Urothelium cell line (cell line): ENCODE results near the gene CHAF1B.
"Not testable (repeated sequence)": the region's sequence is repeated elsewhere in the genome, so short reads cannot be mapped to it uniquely, and the experiment has no call there.

Source experiments
- DNase-seq: peaks from one replicate; pipeline ENCODE4 v3.0.0; 2011; ENCODE audit warnings: low spot score, mixed read lengths
- FAIRE-seq: peaks from 2 replicates; lab custom pipeline; 2011; peaks lifted over from hg19 to GRCh38; lab: Jason Lieb, UNC

The CHAF1B gene

DNA sequence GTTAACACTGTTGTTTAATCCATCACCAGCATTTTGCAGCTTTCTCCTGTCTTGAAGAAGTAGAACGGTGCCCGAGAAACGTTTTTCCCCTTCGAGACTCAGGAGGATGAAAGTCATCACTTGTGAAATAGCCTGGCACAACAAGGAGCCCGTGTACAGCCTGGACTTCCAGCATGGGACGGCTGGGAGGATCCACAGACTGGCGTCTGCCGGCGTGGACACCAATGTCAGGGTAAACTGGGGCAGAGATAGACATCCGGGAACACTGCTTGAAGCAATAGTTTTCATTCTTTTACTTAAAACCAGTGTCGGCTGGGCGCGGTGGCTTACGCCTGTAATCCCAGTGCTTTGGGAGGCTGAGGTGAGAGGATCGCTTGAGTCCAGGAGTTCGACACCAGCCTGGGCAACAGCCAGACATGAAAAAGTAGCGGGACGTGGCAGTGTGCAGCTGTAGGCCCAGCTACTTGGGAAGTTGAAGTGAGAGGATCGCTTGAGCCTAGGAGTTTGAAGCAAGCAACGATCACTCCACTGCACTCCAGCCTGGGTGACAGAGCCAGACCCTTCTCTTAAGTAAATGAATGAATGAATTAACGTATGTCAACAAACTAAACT lies 945 bp downstream of the CHAF1B start:
- DNase-seq (peak; percentile 6), FAIRE-seq (no peak)

DNA sequence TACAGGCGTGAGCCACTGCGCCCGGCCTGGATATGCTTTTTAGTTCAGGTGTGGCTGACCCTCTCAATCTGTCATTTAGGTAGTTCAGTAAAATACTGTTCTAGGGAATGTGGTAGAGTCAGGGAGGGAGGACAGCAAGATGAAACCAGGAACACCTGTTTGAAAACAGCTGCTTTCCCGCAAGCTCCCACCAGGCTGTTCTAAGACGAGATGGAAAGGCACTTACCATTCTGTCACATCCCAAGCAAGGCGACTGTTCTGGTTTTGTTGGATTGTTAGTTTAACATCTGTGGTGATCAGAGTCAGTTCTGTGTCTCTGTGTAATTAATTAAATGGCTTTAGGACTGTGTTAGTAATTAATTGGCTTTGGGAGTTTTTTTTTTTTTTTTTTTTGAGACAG lies 2.9 kb downstream of the CHAF1B start:
- no peak for FAIRE-seq
- DNase-seq, result no peak

DNA sequence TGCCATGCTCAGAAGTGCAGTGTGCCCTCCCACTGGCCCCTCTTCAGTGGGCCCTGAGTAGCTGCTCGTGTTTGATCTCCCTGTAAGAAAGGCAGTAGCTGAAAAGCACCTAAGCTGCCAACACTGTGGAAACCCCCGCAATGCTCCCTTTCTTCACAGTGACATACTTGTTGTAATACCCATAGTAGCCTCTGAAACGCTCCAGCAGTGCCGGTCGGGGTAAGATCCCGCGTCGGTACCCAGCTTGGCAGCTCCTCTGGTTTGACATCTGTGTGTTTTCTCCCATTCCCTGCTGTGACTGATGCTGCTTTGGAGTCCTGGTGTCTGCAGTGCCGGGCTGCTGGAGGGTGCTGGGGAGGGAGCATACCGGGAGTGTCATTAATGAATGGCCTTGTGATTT lies 3.6 kb downstream of the CHAF1B start:
- no peak for FAIRE-seq
- no peak for DNase-seq

DNA sequence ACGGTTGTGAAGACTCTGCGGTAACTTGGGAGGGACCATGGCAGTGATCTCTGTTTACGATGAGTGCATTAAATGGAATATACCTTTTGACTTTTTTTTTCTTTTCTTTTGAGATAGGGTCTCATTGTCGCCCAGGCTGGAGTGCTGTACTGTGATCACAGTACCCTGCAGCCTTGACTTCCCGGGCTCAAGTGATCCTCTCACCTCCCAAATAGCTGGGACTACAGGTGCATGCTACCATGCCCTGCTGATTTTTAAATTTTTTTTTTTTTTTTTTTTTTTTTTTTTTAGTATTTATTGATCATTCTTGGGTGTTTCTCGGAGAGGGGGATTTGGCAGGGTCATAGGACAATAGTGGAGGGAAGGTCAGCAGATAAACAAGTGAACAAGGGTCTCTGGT lies 6.5 kb downstream of the CHAF1B start:
- not testable (repeated sequence) for FAIRE-seq, DNase-seq

DNA sequence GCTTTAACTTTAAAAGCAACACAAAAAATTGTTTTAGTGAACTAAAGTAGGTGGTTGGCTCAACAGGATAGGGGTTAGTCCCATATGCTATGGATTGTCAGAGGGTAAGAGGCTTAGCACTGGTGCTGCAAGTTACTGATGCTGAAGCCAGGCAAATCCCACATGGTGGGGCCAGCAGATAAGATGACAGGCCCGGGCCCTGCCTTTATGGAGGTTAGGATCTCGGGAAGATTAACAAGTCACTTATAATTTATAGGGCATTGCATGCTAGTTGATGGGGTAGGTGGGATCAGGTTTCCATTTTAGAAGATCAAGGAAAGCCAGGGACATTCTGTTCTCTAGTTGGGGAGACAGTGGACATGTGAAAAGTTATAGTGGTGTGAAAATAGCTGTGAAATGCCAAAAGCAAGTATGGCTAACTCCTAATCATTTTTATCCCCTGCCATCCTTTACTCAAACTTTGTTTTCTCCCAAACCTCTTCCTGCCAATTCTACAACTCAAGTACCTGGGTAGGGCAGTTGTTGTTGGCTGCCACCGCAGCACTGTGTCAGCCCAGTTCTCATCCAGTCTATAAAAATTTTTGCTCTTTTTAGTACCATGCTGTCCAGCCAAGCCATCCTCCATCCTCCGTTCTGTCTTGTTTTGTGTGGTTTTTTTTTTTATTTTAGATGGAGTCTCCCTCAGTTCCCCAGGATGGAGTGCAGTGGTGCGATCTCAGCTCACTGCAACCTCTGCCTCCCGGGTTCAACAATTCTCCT lies 10.3 kb downstream of the CHAF1B start:
- FAIRE-seq, result no peak

DNA sequence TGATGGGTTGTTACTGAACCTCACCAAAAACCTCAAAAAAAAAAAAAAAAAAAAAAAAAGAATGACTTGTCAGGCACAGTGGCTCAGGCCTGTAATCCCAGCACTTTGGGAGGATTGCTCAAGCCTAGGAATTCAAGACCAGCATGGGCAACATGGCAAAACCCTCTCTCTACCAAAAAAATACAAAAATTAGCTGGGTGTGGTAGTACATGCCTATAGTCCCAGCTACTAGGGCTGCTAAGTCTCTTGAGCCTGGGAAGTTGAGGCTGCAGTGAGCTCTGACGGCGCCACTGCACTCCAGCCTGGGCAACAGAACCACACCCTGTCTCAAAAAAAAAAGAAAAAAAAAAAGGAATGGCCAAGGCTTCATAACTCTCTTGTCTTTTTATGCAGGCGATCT lies 11.1 kb downstream of the CHAF1B start:
- DNase-seq, result no peak
- no peak for FAIRE-seq

More for the DNA sequence above, 10.3 kb downstream of the CHAF1B start:
- no peak for DNase-seq

DNA sequence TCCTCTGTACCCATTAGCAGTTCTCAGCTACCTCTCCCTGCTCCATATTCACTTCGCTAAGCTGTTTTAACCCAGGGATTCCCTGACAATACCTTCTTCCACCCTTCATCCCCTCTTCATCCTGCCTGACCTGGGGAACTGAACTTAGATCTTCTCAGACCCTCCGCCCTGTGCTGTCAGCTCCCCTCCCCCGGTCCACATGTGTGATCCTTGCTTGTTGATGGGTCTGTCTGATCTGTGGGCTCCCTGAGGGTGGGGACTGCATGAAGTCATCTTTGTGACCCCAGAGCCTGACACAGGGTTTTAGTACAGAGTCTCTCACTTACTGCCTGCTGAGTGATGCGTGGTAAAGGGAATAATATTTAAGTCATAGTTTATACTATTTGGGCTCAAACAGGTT lies 11.8 kb downstream of the CHAF1B start:
- FAIRE-seq (no peak), DNase-seq (no peak)

DNA sequence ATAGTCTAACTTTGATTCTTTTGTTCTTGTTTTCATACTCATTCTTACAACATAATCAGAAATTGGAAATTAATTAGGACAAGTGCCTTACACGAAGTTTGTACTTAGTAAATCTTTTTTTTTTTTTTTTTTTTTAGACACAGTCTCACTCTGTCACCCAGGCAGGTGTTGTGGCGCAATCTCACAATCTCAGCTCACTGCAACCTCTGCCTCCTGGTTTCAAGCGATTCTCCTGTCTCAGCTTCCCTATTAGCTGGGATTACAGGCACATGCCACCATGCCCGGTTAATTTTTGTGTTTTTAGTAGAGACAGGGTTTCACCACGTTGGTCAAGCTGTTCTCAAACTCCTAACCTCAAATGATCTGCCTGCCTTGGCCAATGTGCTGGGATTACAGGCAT lies 12.4 kb downstream of the CHAF1B start:
- FAIRE-seq (no peak), DNase-seq (no peak)

DNA sequence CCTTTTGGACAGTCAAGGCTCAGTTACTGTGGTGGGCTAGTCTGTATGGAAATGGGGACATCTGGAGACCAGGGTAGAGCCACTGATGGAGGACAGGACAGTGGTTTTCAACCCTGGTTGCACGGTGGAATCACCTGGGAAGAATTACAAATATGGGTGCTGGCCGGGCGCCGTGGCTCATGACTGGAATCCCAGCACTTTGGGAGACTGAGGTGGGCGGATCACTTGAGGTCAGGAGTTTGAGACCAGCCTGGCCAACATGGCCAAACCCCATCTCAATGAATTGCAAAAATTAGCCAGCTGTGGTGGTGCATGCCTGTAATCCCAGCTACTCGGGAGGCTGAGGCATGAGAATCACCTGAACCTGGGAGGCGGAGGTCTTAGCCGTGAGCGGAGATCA lies 14.5 kb downstream of the CHAF1B start:
- not testable (repeated sequence) for DNase-seq, FAIRE-seq

DNA sequence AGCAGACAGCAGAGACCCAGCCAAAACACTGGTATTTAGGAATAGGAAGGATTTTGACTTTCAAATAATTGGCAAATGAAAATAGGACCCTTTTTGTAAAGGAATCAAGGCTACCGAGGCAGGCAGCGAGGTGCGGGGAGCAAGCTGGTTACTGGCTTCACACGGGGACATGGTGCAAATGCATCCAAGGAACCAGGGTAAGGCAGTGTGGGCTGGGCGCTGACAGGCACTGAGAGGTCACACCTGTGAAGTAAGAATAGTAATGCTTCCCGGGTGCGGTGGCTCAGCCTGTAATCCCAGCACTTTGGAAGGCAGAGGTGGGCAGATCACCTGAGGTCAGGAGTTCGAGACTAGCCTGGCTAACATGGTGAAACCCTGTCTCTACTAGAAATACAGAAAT lies 15.5 kb downstream of the CHAF1B start:
- DNase-seq, result no peak
- no peak for FAIRE-seq

DNA sequence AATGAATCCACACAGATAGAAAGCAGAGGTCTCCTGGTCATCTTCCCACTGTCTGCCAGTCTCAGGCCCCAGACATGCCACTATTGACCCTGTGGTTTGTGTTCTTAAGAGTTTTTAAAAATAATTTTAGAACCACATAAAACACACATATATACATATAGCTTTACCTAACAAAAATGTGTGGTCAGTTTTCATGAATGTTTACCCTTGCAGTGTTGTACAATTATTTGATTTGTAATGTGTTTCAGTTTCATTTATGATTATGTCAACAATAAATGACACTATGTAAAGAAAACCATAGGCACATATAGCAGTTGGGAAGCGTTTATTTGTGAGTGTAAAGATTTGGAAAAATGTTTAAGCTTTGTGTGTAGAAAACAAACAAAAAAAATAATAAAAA lies 17.1 kb downstream of the CHAF1B start:
- FAIRE-seq, result no peak
- no peak for DNase-seq

DNA sequence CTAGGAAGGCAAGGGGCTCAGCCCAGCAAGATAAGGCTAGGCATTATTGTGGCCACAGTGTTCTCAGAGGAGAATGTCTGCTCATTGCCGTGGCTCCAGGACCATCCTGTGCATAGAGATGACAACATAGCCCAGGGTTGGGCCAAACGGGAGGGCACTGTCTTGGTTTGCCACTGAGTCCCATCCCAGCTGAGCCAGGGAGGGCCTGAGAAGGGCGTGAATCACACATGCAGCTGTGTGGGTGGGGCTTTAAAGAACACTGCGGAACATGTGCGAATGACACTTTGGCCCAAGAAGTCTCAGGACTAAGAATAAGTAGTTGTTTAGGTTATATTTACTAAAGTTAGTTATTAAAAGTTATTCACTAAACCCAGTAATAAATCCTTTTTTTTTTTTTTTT lies 18.5 kb downstream of the CHAF1B start:
- FAIRE-seq, result no peak
- DNase-seq, result no peak

DNA sequence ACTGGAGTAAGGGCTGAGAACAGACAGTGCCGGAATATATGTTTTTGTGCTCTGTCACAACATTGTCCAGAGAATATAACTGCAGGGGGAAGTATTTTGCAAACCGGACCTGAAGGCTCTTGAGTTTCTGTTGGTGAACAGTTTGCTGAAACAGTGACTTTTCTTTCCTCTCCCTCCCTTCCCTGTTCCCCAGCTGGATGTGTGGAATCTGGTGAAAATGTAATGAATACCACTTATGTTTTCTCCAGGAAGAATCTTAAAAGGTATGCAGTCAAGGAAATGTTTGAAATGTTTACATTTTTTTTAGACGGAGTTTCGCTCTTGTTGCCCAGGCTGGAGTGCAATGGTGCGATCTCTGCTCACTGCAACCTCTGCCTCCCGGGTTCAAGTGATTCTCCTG lies 23.4 kb downstream of the CHAF1B start:
- no peak for FAIRE-seq
- DNase-seq, result no peak

DNA sequence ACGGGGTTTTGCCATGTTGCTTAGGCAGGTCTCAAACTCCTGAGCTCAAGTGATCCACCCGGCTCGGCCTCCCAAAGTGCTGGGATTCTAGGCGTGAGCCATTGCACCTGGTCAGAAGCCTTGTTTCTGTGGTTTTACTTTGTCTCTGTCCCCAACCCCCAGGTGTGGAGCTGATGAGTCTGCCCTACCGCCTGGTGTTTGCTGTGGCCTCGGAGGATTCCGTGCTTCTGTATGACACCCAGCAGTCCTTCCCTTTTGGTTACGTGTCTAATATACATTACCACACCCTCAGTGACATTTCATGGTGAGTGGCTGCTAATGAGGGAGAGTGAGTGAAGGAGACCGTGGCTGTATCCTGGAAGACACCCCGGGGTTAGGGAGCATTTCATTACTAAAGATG lies 26.1 kb downstream of the CHAF1B start:
- no peak for DNase-seq
- no peak for FAIRE-seq

DNA sequence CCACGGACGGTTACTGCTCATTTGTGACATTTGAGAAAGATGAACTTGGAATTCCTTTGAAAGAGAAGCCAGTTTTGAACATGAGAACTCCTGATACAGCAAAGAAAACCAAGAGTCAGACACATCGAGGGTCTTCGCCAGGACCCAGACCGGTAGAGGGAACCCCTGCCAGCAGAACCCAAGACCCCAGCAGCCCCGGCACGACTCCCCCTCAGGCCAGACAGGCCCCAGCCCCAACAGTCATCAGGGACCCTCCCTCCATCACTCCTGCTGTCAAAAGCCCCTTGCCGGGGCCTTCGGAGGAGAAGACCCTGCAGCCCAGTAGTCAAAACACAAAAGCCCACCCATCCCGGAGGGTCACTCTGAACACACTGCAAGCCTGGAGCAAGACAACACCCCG lies 27.7 kb downstream of the CHAF1B start:
- DNase-seq (no peak), FAIRE-seq (no peak)

DNA sequence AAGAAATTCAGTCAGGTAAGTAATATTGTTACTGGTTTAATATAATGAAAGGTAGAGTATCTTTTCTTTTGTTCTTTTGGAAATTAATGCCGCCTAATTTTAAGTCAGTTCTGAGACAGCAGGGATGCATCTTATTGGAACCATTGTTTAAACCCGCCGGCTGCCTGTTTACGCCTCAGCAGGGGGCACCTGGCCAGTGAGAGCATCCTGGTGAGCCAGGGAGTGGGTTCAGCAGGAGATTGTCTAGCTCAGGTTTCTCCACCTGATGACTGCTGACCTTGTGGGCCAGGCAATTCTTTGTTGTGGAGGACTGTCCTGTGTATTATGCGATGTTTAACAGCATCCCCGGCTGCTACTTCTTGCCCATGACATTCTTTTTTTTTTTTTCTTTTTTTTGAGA lies 30.2 kb downstream of the CHAF1B start:
- DNase-seq, result no peak
- FAIRE-seq, result no peak

DNA sequence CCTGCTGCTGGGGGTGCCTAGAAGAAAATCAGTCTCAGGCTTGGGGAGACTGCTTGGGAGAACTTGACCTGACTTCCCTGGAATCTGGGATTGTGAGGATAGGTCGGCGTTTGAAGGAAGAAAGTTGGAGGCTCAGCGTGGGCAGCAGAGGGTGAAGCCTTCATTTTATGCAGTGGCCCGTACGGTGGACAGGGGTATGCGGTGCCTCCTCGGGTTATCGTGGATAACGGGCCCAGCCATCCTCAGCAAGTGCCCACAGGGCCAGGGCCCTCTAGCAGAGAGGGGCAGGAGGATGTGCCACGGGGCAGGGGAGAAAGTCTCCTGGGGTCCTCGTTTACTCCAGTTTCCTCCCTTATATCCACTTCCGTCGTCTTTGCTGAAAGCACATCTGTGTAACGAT lies 34.0 kb downstream of the CHAF1B start:
- DNase-seq (no peak), FAIRE-seq (no peak)

DNA sequence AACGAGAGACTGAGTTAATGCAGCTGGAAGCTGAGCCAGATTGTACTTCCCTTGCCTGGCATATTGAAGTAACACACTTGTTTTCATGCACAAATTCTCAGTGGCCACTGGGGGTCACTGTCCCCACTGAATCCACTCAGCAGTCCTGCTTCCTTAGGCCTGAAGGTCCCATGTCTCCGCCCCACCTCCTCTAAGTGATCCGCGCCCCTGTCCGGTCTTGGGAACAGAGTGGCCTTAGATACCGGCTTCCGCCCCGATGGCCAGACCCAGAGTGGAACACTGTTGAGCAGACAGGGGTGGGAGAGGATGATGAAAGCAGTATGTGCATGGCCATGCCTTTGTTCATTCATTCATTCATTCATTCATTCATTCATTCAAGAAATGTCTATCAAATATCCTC lies 34.8 kb downstream of the CHAF1B start:
- no peak for FAIRE-seq
- DNase-seq, result peak; percentile 62

DNA sequence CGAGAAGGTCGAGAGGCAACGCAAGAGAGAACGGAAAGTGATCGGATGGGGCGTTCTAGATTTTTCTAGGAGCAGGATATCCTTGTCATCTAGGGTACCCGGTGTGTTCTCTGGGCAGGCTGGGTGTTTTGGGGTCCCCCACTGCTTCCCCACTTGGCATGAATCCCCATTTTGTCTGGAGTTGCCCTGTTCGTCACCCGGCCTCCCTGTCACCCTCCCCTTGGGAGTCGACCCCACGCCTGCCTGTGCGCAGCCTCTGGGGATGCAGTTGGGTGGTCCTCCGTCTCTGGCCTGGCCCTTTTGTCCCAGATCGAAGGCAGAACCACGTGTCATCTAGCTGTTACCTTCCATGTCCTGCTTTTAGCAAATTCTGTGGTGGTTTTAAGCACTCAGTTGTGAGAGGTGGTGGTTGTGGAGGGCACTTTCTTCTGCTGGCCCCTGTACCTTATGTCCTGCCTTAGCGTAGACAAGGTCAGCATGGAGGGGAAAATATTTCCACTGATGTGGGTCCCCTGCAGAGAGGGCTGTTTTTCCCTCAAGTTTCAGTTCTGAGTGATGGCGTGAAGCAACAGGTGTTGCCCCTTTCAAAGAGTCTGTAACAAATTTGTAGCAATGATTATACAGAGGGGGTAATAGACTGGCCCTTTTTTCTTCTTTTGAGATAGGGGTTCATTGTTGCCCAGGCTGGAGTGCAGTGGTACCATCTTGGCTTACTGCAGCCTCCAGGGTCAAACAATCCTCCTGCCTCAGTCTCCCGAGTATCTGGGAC lies 35.6 kb downstream of the CHAF1B start:
- DNase-seq, result no peak
- no peak for FAIRE-seq

DNA sequence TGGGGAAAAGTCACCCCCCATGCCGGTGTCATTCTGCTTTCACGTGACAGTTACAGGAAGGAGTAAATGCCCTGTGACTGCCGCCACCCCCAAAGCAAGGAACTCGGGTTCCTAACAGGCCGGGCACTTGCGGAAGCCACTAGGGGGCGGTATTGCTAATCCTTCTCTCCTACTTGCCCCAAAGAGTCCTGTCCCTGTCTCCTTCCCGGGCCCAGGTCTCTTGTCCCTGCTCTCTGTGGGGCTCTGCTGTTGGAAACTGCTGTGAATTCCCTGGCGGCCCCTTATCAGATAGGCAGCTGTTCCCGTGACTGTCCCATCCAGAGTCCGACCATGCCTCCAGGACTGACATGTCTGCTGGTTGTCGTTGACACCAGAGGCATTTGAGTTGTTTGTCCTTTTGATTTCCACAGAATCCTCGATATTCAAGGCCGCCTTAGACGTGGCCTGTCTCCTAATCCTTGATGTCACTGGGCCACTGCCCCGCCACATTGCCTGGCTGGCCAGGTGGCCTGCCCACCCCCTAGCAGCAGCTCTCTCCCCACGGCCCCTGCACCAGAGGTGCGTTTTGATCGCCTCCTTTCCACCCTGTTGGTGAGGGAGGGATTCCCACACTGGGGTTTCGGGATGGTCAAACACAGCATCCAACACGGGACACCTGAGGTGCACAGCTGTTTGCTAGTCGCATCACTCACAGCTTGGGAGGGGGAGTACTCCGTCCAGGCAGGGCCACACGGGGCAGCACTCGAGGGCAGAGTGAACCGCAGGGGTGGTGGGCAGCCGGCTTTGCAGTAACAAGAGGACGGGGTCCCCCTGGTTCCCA lies 37.3 kb downstream of the CHAF1B start:
- no peak for FAIRE-seq
- peak; percentile 31 for DNase-seq

DNA sequence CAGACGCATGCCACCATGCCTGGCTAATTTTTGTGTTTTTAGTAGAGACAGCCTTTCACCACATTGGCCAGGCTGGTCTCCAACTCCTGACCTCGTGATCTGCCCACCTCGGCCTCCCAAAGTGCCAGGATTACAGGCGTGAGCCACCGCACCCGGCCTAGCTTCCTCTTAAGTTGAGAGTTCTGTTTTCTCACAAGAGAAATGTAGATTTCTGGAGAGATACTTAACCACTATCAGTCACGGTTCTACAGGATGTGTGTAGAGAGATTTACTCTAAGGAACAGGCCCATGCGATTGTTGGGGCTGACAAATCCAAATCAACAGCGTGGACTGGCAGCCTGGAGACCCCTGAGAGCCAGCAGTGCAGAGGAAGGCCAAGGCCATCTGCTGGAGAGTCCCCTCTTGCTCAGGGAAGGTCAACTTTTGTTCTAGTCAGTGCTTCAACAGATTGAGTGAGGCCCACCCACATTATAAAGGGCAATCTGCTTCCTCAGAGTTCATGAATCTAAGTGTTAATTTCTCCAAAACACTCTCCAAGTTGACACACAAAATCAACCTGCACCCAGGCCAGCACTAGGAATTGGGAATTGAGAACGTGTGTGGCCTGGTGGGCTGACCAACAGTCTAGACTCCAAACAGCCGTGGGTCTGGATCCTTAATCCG lies 38.7 kb downstream of the CHAF1B start:
- FAIRE-seq (no peak), DNase-seq (no peak)
